Activated CD4-positive, alpha-beta T cell treated with anti-CD3 and anti-CD28 coated beads, Interleukin-2, amount 50 U/mL, for 16 hours (primary cell): ENCODE measurements around the gene EFEMP2.

ENCODE experiments used
- DNase-seq: peaks from one replicate; pipeline ENCODE4 v3.0.0-alpha.2; 2020

The EFEMP2 gene

DNA sequence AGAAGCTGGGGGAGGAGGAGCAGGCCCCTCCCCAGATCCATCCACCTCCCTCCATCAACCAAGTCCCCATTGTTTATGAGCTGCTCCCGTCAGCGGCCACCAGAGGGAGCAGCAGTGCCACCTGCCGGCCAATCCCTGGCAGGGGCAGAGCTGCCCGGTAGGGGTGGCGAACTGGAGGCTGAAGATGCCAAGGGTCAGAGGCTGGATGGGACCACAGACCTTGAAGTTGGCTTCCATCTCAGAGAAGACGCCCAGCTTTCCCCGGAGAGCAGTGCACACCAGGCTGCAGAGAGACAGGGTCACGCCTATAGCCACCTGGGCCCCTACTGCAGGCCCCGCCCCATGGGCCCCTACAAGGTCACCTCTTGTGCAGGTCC lies 12.1 kb upstream of the EFEMP2 start:
- peak; percentile 85 for DNase-seq

GRCh38 chr11:65883786-65884715 lies 11.5 kb upstream of the EFEMP2 start:
- DNase-seq: no peak

DNA sequence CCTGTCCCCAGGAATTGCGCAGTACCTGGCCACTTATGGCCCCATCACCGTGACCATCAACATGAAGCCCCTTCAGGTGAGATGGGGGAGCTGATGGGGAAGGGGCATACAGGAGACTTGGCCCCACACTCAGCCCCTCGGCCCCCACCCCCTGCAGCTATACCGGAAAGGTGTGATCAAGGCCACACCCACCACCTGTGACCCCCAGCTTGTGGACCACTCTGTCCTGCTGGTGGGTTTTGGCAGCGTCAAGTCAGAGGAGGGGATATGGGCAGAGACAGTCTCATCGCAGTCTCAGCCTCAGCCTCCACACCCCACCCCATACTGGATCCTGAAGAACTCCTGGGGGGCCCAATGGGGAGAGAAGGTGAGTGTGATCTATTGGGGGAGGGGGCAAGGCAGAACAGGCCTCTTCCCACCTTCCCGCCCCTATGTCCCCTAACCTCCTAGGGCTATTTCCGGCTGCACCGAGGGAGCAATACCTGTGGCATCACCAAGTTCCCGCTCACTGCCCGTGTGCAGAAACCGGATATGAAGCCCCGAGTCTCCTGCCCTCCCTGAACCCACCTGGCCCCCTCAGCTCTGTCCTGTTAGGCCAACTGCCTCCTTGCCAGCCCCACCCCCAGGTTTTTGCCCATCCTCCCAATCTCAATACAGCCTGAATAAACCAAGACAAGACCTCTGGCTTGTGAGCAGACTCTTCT lies 10.6 kb upstream of the EFEMP2 start:
- DNase-seq: no peak

- DNase-seq: no peak
Measured at GRCh38 chr11:65882120-65883057, 9.8 kb upstream of the EFEMP2 start.

- DNase-seq: peak; percentile 44
Measured at GRCh38 chr11:65880844-65881421, 8.3 kb upstream of the EFEMP2 start.

DNA sequence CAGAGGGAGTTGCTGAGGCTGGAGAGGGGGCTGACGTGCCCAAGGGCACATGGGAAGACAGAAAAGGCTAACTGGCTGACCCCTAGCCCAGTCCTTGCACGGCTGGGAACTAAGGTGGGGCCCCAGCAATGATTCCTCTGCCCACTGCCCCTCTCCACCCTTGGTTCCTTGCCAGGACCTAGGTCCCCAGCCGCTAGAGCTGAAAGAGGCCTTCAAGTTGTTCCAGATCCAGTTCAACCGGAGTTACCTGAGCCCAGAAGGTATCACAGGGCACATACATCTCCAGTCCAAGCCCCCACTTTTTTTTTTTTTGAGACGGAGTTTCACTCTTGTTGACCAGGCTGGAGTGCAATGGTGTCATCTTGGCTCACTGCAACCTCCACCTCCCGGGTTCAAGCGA lies 7.4 kb upstream of the EFEMP2 start:
- DNase-seq: no peak

DNA sequence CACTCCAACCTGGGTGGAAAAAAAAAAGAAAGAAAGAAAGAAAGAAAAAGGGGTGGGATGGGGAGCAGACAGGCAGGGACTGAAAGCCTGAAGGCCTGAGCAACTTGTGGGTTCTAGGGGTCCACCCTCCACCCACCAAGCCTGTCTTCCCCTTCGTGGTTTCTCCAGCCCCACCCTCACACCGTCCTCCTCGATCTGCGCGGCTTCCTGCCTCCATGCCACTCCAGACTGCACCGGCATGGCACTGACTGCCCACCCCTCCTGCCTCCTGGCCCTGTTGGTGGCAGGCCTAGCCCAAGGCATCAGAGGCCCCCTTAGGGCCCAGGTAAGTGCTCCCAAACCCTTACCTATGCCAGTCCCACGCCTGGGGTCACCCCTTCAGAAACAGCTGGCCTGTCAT lies 7.0 kb upstream of the EFEMP2 start, which contains the start of gene CTSW:
CTSW (plus strand) TSS at position 221 of the 400 bp plus-strand sequence; CDS start at position 239, 18 bp downstream.
- DNase-seq: no peak

DNA sequence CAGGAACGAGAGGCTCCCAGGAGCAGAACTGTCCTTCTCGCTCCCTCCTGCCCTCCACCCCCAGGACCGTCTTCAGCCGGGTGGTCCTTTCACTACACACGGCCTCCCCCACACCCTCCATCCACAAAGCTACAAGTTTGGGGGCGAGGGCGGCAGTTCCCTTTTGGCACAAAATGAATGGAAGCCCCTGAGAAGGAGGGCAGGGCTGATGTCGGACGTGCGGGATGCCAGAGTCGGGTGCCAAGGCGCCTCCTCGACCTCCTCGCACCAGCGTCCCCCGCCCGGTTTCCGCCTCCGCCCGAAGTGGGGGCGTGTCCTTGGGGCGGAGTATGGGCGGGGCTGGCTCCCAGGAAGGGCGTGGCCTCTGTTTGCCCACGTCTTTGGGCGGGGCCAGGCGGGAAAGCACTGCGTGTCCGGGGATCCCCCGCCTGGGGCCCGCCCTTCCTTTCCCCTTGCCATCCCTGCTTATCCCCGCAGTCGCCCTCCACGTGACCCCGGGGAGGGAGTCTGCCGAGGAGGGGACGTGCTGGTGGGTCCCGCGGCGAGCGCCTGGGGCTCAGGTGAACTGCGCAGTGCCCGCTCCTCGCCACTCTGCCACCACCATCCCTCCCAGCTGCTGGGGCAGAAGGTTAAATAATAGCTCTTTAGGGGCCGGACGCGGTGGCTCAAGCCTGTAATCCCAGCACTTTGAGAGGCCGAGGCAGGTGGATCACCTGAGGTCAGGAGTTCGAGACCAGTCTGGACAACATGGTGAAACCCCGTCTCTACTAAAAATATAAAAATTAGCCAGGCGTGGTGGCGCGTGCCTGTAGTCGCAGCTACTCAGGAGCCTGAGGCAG lies 937 bp upstream of the EFEMP2 start:
- peak; percentile 96 for DNase-seq

DNA sequence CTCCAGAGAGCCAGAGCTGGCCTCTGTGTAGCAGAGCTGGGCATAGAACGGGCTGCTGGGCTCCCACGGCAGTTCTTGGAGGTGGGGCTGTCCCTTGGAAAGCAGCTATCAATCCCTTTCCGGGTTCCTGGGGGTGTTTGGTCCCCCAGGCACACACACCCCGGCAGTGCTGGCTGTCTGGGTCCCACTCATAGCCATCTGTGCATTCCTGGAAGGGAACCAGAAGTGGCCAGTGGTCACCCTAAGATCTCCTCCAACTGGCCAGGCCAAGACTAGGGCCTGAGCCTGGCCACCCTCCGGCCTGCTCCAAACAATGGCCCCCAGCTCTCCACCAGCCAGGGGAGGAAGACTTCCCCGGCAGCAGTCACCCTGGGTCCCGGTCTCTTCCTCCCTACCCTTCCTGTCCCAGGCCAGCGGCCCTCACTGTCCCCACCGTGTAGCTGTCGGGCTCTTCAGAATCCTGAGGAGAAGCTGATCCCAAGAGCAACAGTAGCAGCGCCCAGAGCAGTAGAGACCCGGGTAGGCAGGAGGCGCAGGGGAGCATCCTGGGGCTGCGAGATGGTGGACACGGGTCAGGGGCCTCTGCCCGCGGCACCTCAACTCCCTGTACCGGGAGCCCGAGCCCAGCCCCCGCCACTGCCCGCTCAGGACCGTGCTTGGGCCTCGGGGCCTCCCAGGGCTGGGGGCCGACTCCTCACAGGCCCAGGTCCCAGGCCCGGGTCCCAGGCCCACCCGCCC lies 620 bp downstream of the EFEMP2 start:
- no peak for DNase-seq

DNA sequence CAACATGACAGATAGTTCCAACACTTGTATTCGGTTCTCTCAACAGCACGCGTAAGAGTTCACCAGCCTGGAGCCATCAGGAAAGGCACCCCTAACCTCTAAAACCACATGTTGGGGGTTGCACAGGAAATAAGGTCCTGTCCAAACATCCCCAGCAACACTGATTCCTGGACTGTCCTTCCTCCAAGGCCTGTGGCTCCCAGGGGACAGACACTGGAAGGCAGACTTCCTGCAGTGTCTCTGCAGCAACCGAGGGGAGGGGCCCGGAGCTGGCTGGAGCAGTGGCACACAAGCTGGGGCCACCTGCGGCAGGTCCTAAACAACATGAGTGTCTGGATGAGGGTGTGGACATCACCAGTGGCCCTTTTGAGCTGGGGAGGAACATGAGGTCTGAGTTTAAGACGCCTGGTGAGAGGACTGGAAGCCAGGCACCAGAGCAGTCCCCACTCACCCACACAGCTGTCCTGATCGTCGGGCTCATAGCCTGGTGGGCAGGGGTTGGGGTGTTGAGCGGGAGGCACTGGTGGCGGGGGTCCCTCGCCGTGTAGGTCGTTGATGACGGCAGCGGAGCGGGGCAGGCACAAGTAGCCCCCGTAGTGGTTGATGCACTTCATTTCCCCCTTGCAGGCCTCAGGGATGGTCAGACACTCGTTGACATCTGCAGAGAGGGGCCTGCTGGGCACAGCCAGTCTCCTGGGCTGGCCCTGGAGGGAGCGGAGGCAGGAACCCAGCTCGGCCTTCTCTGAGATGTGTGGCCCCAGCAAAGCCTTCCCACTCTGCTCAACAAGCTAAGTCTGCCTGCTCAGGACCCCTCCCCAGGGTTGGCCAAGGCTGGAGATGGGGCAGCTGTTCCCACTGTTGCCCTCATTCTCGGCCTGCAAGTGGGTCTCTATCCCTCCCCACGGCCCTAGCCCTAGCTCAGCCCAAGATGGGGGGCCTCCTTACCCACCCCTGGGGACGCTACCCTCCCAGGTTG lies 1.6 kb downstream of the EFEMP2 start:
- DNase-seq: no peak

DNA sequence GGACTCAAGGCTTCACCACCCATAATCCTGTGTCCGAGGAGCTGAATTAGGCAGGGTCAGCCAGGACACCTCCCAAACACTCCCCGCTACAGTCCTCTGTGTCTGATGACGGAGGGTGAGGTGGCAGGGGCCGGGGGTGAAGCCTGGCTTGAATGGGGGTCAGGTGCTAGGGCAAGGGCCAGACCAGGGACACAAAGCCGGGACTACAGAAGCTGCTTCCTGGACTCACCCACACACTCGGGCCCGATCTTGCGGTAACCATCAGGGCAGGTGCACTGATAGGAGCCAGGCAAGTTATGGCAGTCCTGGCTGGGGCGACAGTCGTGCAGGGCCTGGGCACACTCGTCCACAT lies 2.3 kb downstream of the EFEMP2 start:
- DNase-seq: no peak

DNA sequence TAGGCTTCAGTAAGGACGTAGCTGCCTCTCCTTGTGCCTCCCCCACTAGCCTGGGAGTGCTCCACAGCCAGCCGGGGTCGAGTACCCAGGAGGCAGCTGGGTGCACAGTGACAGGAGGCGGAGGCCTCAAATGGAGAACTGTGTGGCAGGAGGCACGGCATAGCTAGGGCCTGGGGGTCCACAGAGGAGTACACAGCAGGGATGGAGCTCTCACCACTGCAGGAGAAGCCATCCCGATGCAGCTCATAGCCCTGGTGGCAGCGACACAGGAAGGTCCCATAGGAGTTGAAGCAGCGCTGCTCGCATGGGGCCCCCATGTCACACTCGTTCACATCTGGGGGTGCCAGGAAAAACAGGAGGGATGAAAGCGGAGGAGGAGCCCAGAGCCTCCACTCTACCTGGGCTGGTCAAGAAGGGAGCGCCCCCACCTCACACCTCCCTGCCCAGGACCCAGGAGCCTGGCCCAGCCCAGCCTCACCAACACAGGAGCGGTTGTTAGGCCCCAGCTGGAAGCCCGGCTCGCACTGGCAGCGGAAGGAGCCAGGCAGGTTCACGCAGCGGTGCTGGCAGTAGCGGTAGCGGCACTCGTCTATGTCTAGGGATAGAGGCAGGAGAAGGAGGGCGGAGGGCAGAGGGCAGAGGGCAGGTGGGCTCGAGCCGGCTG lies 2.8 kb downstream of the EFEMP2 start:
- DNase-seq: no peak

- no peak for DNase-seq
Measured at GRCh38 chr11:65868907-65869306, 3.7 kb downstream of the EFEMP2 start.

- no peak for DNase-seq
Measured at GRCh38 chr11:65868076-65868667, 4.4 kb downstream of the EFEMP2 start.

DNA sequence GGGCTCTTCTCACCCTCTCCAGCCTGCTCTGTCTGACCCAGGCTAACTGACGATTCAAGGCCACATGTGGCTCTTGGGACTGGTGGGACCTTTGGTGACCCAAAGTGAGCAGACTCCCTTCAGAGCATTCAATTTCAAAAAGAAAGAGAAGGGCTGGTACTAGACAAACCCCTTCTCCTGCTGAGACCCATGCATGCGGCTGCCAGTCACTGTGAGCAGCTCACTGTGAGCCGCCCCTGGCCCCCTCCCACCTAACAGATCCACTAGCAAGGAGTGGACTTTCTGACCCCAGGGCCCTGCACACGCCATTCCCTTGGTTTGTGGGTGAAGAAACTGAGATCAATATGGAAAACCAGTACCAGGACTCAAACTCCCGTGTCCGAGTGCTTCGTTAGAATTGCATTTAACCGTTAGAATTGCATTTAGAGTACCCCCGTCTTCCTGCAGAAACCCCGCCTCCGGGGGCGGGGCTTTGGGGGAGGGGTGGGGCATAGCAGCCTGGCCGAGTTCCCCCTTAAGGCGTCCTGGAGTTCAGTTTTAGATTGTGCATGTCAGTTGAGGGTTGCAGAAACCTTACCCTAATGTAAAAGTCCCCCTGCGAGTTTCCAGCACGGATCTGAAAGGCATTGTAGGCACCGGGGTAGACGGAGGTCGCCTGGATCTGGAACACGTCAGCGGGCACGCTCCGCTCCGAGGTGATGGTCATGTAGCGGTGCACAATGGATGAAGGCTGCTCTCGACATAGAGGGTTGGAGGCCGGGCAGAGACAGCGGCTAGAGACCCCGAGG lies 5.1 kb downstream of the EFEMP2 start:
- no peak for DNase-seq

- DNase-seq: no peak
Measured at GRCh38 chr11:65866509-65867283, 5.9 kb downstream of the EFEMP2 start.

- no peak for DNase-seq
Measured at GRCh38 chr11:65865550-65866172, 6.9 kb downstream of the EFEMP2 start.
